Stimulated activated effector memory CD8-positive, alpha-beta T cell treated with anti-CD3 and anti-CD28 coated beads, Interleukin-12 subunit alpha, Interleukin-12 subunit beta, amount 100 ng/mL, for 72 hours (primary cell): ENCODE results near the gene SULT1B1.

Experiments
- ATAC-seq: fragments of 150-1000 bp; cut with Tn5 transposase; 2 replicates; pipeline ENCODE4 v1.10.0; 2021
- DNase-seq, 2 donors: peaks; one replicate each; pipeline ENCODE4 v3.0.0; 2021 to 2022; ENCODE audit warnings: low spot score in 2 of 2
- H3K27ac Mint-ChIP-seq: one replicate; pipeline ENCODE4 v1.8.0; 2022; ENCODE audit warnings: mild to moderate bottlenecking, mixed read lengths
- H3K36me3 Mint-ChIP-seq: one replicate; pipeline ENCODE4 v1.8.0; 2022; ENCODE audit warnings: mild to moderate bottlenecking, mixed read lengths
- H3K4me1 Mint-ChIP-seq: one replicate; pipeline ENCODE4 v1.8.0; 2022; ENCODE audit warnings: mixed read lengths
- H3K4me3 Mint-ChIP-seq: one replicate; pipeline ENCODE4 v1.8.0; 2022; ENCODE audit warnings: mild to moderate bottlenecking, mixed read lengths
- H3K9me3 Mint-ChIP-seq: one replicate; pipeline ENCODE4 v1.8.0; 2022; ENCODE audit warnings: mixed read lengths

Gene SULT1B1

DNA sequence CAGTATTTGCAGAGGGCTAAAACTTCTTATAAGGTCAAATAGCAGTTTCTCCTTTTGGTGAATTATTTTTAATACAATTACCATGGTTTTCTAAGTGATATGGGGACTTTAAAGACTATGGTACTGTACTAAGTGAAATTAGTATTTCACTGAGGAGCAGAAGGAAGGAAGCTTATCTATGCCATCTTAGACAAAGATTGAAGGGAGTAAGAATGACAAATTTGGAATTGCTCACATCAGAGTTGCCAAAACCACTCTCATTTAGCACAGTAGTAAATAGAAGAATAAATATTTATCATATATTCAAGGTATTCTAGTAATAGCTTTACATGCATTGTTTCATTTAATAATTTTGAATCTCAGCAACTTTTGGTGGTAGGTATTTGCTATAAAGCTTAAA, 30.4 kb downstream of the SULT1B1 start:
- Mint-ChIP-seq H3K36me3 (no peaks in the 10 kb centered on the region), H3K4me3 (no peak overlapping the region), H3K27ac (no peak overlapping the region), H3K4me1 (no peaks in the 10 kb centered on the region), H3K9me3 (no peaks in the 10 kb centered on the region)
- ATAC-seq (no peak), DNase-seq (no peak)

DNA sequence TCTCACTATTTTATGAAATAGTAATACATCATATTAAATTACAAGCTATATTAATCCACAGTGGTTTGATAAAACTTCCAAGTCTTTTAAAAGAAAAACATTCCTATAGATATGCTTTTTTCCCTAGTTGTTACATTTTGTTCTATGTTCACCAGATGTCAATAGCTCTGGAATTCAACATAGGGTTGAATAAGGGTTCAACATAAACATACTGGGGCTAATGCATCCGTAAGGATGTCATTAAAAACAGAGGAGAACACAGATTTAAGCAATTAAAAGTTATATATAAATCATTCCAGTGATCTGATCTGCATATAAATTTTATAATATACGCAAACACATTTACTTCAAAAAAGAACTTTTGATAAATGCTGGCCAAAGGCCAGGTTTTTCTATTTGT, 32.5 kb downstream of the SULT1B1 start:
- H3K36me3 Mint-ChIP-seq: no peaks in the 10 kb centered on the region
- no peak for DNase-seq
- no peak overlapping the region for H3K4me3 Mint-ChIP-seq
- H3K4me1 Mint-ChIP-seq: no peaks in the 10 kb centered on the region
- no peak overlapping the region for H3K27ac Mint-ChIP-seq
- no peak for ATAC-seq
- H3K9me3 Mint-ChIP-seq: peaks cover under 1% of the 10 kb centered on the region

DNA sequence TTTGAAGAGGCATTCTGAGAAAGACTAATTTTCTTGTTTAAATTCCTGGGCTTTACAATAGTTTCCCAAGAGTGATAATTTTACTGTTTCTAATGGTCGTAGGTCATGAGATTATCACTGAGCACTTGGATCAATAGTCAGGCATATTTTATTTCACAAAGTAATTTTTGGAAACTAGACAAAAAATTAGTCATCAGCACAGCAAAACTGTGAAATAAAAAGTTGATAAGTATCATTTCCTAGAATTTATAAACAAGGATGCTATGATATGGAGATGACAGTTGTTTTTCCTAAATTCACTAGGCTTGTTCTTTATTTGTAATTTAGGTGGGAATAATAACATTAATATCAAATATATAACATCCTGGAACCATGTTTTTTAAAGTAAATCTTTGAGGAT, 33.0 kb downstream of the SULT1B1 start:
- Mint-ChIP-seq H3K4me1 (no peaks in the 10 kb centered on the region), H3K27ac (no peak overlapping the region), H3K36me3 (no peaks in the 10 kb centered on the region), H3K9me3 (peaks cover 2% of the 10 kb centered on the region), H3K4me3 (no peak overlapping the region)
- DNase-seq (no peak), ATAC-seq (no peak)

DNA sequence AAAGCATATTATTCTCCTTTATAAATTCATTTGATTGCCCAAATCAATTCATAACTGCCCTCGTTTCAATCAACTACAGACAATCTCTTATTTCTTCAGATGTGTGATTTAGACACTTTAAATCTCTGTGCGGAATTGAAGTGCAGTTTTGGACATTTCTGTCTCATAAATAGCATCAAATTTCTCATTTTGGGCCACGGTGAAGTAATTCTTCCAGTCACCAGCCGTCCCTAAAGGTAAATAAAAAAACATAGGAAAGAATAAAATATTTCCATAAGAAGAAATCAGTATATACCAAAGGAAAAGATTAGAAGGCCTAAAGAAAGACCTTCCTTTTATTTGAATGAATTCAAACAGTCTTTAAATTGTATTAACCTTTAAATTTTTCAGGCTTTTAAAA, 33.4 kb downstream of the SULT1B1 start:
- no peak for DNase-seq
- Mint-ChIP-seq H3K4me3 (no peak overlapping the region), H3K9me3 (peaks cover 2% of the 10 kb centered on the region), H3K4me1 (no peaks in the 10 kb centered on the region), H3K36me3 (no peaks in the 10 kb centered on the region), H3K27ac (no peak overlapping the region)
- no peak for ATAC-seq

DNA sequence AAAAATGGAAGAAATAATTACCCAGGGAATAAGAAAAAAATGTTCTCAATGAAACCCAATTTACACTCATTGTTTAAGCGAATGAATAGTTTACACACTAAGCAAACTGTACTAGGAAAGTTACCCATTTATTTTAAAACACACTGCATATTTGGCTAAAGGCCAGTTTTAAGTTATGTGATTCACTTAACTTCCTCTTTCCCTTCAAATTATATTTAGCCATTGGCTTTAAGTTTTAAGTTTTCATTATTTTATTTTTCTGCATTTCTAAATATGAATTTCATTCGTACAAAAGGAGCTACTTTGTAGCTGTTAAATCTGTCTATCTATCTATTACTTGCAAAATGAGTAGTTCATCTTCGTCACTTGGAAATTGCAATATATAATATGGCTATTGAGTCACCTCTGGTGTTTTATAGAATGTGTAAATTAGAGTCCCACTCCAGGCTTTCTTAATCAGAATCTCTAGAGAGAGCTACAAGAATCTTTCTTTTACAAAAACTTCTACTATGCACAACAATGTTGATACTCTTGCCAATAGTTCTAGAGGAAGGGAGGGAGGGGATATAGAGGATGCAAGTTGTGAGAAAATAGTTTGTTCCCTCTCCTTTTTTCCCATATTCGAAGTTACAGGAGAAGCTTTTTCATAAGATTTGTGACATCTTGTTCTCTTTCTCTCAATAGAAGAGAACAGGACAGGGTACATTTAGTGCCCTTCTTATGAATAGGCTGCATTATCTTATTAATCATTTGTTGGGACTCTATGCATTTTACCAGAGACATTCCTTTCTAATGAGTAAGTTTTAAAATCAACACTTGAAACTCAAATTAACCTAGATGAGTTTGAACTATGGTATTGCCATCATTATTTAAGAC, 41.8 kb downstream of the SULT1B1 start:
- no peaks in the 10 kb centered on the region for H3K36me3 Mint-ChIP-seq
- DNase-seq (no peak), ATAC-seq (no peak)
- no peaks in the 10 kb centered on the region for H3K4me1 Mint-ChIP-seq
- peaks cover 2% of the 10 kb centered on the region for H3K9me3 Mint-ChIP-seq
- H3K4me3 Mint-ChIP-seq: no peak overlapping the region
- H3K27ac Mint-ChIP-seq: no peak overlapping the region

DNA sequence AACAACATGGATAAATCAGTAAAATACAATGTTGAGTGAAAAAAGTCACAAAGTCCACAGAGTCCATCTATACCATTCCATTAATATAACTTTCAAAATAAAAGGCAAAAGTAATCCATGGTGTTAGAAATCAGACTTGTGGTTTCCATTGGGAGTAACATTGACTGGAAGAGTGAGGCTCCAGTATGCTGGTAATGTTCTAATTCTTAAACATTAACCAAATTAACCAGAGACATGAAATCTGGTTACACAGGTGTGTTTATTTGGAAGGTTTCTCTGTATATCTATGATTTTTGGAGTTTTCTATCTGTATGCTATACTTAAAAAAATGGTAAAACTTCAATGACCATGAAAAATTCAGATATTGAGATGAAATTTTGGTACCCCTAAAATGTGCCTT, 42.6 kb downstream of the SULT1B1 start:
- no peaks in the 10 kb centered on the region for H3K4me1 Mint-ChIP-seq
- no peaks in the 10 kb centered on the region for H3K36me3 Mint-ChIP-seq
- no peak overlapping the region for H3K4me3 Mint-ChIP-seq
- no peak overlapping the region for H3K27ac Mint-ChIP-seq
- DNase-seq (no peak), ATAC-seq (no peak)
- H3K9me3 Mint-ChIP-seq: peaks cover 4% of the 10 kb centered on the region

DNA sequence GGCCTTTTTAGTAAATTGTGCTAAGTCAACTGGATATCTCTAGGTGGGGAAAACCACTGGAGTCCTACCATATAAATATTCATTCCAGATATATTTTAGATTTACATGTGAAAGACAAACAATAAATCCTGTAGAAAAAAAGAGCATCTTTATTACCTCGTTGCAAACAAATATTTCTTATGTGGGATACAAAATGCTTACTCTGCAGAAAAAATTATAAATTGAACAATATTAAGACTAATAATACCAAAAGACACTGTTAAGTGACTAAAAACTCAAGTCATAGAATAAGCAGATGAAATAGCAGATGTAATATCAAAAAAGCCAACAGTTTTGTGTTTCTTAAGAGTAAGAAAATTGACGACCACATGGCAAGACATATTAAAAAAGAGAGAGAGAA, 43.8 kb downstream of the SULT1B1 start:
- no peak overlapping the region for H3K4me3 Mint-ChIP-seq
- no peak for DNase-seq
- peaks cover 4% of the 10 kb centered on the region for H3K9me3 Mint-ChIP-seq

DNA sequence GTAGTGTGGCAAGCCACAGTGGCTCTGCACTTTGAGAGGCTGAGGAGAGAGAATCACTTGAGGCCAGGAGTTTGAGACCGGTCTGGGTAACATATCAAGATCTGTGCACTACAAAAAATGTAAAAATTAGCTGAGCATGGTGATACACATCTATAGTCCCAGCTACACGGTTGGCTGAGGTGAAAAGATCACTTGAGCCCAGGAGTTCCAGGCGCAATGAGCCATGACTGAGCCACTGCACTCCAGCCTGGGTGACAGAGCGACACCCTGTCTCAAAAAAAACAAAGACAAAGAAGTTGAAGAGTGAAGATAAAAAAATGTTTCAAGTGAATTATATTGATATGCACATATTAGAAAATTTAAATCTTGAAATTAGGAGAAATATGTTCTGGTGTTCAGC, 46.3 kb downstream of the SULT1B1 start:
- Mint-ChIP-seq H3K36me3 (no peaks in the 10 kb centered on the region), H3K9me3 (peaks cover 4% of the 10 kb centered on the region), H3K27ac (no peak overlapping the region), H3K4me3 (no peak overlapping the region), H3K4me1 (no peaks in the 10 kb centered on the region)
- DNase-seq (no peak), ATAC-seq (no peak)

More for the DNA sequence above, 43.8 kb downstream of the SULT1B1 start:
- H3K4me1 Mint-ChIP-seq: no peaks in the 10 kb centered on the region
- no peak for ATAC-seq
- no peak overlapping the region for H3K27ac Mint-ChIP-seq
- H3K36me3 Mint-ChIP-seq: no peaks in the 10 kb centered on the region

DNA sequence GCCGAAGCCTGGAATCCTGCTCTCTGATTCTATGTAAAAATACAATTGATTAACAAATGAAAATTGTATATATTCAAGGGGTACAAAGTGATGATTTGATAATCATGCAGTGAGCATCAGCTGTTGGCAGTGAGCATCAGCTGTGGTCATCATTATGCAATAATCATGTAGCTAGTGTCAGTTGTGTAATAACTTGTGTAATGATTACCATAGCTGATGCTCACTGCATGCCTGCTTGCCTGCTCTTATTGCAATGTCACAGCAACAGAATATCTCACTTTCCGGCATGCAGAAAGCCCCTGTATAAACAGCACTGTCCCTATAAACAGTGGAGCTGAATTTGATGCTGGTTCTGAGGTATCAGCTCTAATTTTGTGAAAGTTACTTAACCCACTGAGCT, 46.8 kb downstream of the SULT1B1 start:
- Mint-ChIP-seq H3K36me3 (no peaks in the 10 kb centered on the region), H3K4me3 (no peak overlapping the region), H3K27ac (no peak overlapping the region), H3K9me3 (peaks cover 4% of the 10 kb centered on the region), H3K4me1 (no peaks in the 10 kb centered on the region)
- ATAC-seq (no peak), DNase-seq (no peak)

DNA sequence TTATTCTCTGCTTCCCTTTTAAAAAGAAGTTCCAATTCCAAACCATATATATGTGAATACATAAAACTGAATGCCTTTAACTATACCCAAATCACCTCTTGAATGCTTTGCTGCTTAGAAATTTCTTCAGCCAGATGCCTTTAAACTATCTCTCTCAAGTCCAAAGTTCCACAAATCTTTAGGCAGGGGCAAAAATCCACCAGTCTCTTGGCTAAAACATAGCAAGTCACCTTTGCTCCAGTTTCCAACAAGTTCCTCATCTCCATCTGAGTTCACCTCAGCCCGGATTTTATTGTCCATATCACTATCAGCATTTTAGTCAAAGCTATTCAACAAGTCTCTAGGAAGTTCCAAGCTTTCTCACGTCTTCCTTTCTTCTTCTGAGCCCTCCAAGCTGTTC, 49.8 kb downstream of the SULT1B1 start:
- ATAC-seq (no peak), DNase-seq (no peak)
- Mint-ChIP-seq H3K9me3 (peaks cover 6% of the 10 kb centered on the region), H3K4me1 (no peaks in the 10 kb centered on the region), H3K27ac (no peak overlapping the region), H3K4me3 (no peak overlapping the region), H3K36me3 (no peaks in the 10 kb centered on the region)

DNA sequence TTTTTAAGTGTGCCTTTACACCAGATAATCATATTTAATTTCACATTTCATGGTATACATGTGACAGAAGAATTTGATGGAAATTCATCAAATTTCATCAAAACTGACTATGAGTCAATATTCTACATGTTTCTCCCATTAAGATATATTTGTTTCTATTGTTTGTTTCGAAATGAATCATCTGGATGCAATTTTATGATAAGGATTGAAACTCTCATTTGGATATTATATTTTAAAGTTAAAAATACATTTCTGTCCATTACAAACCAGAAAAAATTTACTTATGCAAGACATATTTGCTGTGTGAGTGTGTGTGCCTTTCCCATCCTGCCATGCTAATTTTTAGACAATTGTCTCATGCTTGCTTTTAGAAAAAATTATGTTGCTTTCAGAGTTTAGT, 52.2 kb downstream of the SULT1B1 start:
- peaks cover 5% of the 10 kb centered on the region for H3K9me3 Mint-ChIP-seq
- no peak overlapping the region for H3K27ac Mint-ChIP-seq
- H3K4me1 Mint-ChIP-seq: no peaks in the 10 kb centered on the region
- no peak overlapping the region for H3K4me3 Mint-ChIP-seq
- no peak for ATAC-seq
- H3K36me3 Mint-ChIP-seq: no peaks in the 10 kb centered on the region
- DNase-seq: no peak

DNA sequence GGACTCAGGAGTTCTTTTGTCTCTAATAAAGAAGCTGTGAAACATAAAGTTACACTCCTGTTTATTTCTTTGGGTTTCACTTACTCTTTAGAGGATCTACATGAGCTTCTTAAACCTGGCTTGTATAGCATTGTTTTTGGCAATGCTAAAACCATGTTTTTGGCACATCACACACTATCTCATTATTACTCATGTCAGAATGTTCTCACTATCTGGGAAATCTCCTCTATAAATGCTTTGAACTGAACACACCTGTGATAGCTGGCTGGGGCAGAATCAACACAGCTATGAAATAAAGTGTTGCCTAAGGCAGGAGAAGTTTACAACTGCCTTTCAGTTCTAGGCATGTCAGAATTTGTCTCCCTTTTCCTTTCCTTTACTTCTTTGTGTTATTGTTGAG, 52.6 kb downstream of the SULT1B1 start:
- no peak overlapping the region for H3K4me3 Mint-ChIP-seq
- H3K9me3 Mint-ChIP-seq: peaks cover 2% of the 10 kb centered on the region
- ATAC-seq (no peak), DNase-seq (no peak)
- H3K27ac Mint-ChIP-seq: no peak overlapping the region
- no peaks in the 10 kb centered on the region for H3K4me1 Mint-ChIP-seq
- H3K36me3 Mint-ChIP-seq: no peaks in the 10 kb centered on the region

DNA sequence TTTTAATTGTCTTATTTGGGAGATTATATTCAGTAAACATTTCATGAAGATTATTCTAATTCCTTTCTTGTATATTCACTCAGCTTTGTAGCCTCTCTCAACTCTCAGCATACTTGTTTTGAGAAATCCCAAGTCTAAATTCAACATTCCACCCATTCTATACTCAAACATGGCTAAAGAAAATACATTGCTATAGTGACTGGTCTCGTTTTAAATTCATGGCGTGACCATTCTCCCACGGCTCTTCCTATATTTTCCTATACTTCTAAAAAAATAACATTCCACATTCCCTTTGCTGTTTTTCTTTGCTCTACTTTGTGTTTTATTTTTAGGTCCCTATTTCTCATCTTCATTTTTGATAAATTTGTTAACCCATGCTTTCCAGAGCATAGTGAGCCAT, 58.2 kb downstream of the SULT1B1 start:
- no peaks in the 10 kb centered on the region for H3K9me3 Mint-ChIP-seq
- DNase-seq: no peak
- ATAC-seq: no peak
- H3K4me3 Mint-ChIP-seq: no peak overlapping the region
- H3K27ac Mint-ChIP-seq: no peak overlapping the region
- H3K36me3 Mint-ChIP-seq: no peaks in the 10 kb centered on the region
- H3K4me1 Mint-ChIP-seq: no peaks in the 10 kb centered on the region

DNA sequence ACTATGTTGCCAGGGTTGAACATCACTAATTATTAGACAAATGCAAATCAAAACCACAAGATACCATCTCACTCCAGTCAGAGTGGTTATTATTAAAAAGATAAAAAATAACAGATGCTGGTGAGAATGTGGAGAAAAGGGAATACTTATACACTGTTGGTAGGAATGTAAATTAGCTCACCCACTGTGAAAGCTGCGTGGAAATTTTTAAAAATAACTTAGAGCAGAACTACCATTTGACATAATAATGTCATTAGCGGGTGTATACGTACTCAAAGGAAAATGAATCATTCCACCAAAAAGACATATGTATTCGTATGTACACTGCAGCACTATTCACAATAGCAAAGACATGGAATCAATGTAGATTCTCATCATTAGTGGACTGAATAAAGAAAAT, 58.7 kb downstream of the SULT1B1 start:
- H3K9me3 Mint-ChIP-seq: no peaks in the 10 kb centered on the region
- ATAC-seq (no peak), DNase-seq (no peak)
- H3K36me3 Mint-ChIP-seq: no peaks in the 10 kb centered on the region
- no peak overlapping the region for H3K27ac Mint-ChIP-seq
- H3K4me3 Mint-ChIP-seq: no peak overlapping the region
- H3K4me1 Mint-ChIP-seq: no peaks in the 10 kb centered on the region

DNA sequence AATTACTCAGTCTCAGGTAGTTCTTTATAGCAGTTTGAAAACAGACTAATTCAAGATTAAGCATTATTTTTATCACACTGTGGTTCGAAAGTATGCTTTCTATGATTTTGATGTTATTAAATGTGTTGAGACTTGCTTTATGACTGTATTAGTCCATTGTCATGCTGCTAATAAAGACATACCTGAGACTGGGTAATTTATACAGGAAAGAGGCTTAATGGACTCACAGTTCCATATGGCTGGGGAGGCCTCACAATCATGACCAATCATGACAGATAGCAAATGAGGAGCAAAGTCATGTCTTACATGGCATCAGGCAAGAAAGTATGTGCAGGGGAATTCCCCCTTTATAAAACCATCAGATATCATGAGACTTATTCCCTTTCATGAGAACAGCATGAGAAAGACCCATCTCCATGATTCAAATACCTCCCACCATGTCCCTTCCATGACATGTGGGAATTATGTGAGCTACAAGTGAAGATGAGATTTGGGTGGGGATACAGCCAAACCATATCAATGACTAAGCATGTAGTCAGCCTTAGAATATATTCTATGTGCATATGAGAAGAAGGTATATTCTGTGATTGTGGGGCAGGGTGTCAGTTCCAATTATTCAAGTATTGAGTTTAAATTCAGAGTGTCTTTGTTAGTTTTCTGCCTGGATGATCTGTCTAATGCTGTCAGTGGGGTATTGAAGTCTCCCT, 62.7 kb downstream of the SULT1B1 start:
- ATAC-seq (no peak), DNase-seq (no peak)
- Mint-ChIP-seq H3K4me3 (no peak overlapping the region), H3K36me3 (no peaks in the 10 kb centered on the region), H3K4me1 (no peaks in the 10 kb centered on the region), H3K27ac (no peak overlapping the region), H3K9me3 (no peaks in the 10 kb centered on the region)

DNA sequence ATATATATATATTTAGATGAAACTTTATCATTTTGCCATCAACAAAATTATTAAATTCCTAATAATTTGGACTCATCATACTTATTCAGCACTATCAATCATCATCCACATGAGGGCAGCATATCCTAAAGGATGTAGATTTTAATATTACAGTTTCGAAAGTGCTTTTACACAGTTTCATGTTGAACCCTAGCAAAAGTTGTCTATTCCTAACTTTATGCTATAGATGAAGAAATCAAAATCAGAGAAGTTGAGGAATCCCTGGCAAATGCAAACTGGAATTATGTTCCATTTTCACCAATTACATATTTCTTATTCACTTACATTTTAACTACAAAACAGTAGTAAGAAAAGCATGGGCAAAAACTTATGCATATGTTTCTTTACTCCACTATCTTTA, 70.8 kb downstream of the SULT1B1 start:
- H3K9me3 Mint-ChIP-seq: no peaks in the 10 kb centered on the region
- H3K27ac Mint-ChIP-seq: no peak overlapping the region
- no peaks in the 10 kb centered on the region for H3K36me3 Mint-ChIP-seq
- H3K4me1 Mint-ChIP-seq: no peaks in the 10 kb centered on the region
- no peak overlapping the region for H3K4me3 Mint-ChIP-seq
- ATAC-seq (no peak), DNase-seq (no peak)
